Activated naive CD8-positive, alpha-beta T cell treated with anti-CD3 and anti-CD28 coated beads for 36 hours (primary cell): ENCODE results near the gene SULT2A1. TPM values are rescaled to one million over a fixed set of nuclear protein-coding genes. Genes with fewer than 3 reads are reported as not detected.
"Not testable (repeated sequence)": the region's sequence is repeated elsewhere in the genome, so short reads cannot be mapped to it uniquely, and the experiment has no call there.

ENCODE experiments used
- DNase-seq: peaks from one replicate; pipeline ENCODE4 v3.0.0; 2021
- H3K27ac Mint-ChIP-seq: one replicate; pipeline ENCODE4 v1.8.0; 2022; ENCODE audit warnings: mild to moderate bottlenecking, moderate library complexity, mixed read lengths
- H3K27me3 Mint-ChIP-seq: one replicate; pipeline ENCODE4 v1.8.0; 2022; ENCODE audit warnings: mild to moderate bottlenecking, mixed read lengths
- H3K36me3 Mint-ChIP-seq: one replicate; pipeline ENCODE4 v1.8.0; 2021; ENCODE audit warnings: mild to moderate bottlenecking, mixed read lengths
- H3K4me1 Mint-ChIP-seq: one replicate; pipeline ENCODE4 v1.8.0; 2021; ENCODE audit warnings: mixed read lengths
- H3K4me3 Mint-ChIP-seq: one replicate; pipeline ENCODE4 v1.8.0; 2022; ENCODE audit warnings: mild to moderate bottlenecking, moderate library complexity, mixed read lengths
- H3K9me3 Mint-ChIP-seq: one replicate; pipeline ENCODE4 v1.8.0; 2022; ENCODE audit warnings: mixed read lengths
- total RNA-seq, 2 experiments: library from RNA; stranded (reverse); gene quantifications; one replicate each; pipeline ENCODE4 v1.2.3, GENCODE V29; 2021

Gene SULT2A1, protein sequence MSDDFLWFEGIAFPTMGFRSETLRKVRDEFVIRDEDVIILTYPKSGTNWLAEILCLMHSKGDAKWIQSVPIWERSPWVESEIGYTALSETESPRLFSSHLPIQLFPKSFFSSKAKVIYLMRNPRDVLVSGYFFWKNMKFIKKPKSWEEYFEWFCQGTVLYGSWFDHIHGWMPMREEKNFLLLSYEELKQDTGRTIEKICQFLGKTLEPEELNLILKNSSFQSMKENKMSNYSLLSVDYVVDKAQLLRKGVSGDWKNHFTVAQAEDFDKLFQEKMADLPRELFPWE
- not detected for total RNA-seq

DNA sequence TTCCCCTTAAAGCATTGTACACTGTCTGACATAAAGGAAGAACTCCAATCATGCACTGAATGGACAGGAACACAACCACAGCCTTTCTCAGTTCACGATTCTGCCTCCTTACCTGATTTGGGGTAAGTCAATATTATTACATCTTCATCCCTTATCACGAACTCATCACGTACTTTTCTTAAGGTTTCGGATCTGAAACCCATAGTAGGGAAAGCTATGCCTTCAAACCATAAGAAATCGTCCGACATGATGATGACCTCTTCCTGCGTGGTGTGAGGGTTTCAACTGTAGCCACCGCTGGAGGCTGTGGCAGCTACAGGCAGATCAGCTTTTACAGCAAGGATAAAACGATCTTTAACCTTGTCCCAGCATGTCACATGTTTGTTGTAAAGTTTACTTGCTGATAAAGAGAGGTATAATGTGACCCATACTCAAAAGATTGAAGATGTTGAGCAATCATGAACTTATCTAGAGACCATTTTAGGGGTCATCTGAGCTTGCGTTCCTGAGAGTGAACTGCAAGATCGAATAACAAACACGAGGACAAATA, at the start of gene SULT2A1:
SULT2A1 (minus strand) TSS at position 306 of the 550 bp plus-strand sequence; CDS start at position 248, 58 bp downstream.
- Mint-ChIP-seq H3K27me3 (peaks cover 24% of the 10 kb centered on the region), H3K36me3 (no peaks in the 10 kb centered on the region), H3K27ac (no peak within 1 kb of the TSS), H3K4me3 (no peak within 1 kb of the TSS), H3K4me1 (no peaks in the 10 kb centered on the region), H3K9me3 (no peaks in the 10 kb centered on the region)
- no peak for DNase-seq

GRCh38 chr19:47928581-47928980, 42.5 kb upstream of the SULT2A1 start:
- not testable (repeated sequence) for H3K4me1 Mint-ChIP-seq, H3K4me3 Mint-ChIP-seq, H3K9me3 Mint-ChIP-seq, DNase-seq, H3K36me3 Mint-ChIP-seq, H3K27ac Mint-ChIP-seq, H3K27me3 Mint-ChIP-seq

DNA sequence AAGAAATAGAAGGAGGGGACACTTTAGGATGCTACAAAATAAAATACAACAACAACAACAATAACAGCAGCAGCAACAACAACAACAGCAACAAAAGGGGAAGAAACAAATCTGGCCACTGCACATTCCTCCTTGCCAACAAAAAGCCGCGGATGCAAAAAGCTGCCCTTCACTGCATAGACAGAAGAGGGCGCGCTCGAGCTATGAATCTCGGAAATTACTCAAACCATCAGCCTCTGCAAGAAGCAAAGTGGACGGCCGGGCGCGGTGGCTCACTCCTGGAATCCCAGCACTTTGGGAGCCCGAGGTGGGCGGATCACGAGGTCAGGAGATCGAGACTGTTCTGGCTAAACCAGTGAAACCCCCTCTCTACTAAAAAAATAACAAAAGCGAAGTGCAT, 34.0 kb upstream of the SULT2A1 start:
- not testable (repeated sequence) for H3K27me3 Mint-ChIP-seq, H3K27ac Mint-ChIP-seq, H3K36me3 Mint-ChIP-seq, H3K9me3 Mint-ChIP-seq, H3K4me3 Mint-ChIP-seq, H3K4me1 Mint-ChIP-seq
- DNase-seq = peak; percentile 98

- H3K9me3 Mint-ChIP-seq, H3K4me3 Mint-ChIP-seq, H3K27me3 Mint-ChIP-seq, DNase-seq, H3K36me3 Mint-ChIP-seq, H3K4me1 Mint-ChIP-seq, H3K27ac Mint-ChIP-seq: not testable (repeated sequence)
These were observed 24.1 kb upstream of the SULT2A1 start for GRCh38 chr19:47910191-47910590.

DNA sequence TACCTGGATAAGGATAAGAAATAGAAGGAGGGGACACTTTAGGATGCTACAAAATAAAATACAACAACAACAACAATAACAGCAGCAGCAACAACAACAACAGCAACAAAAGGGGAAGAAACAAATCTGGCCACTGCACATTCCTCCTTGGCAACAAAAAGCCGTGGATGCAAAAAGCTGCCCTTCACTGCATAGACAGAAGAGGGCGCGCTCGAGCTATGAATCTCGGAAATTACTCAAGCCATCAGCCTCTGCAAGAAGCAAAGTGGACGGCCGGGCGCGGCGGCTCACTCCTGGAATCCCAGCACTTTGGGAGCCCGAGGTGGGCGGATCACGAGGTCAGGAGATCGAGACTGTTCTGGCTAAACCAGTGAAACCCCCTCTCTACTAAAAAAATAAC, 23.2 kb upstream of the SULT2A1 start:
- H3K36me3 Mint-ChIP-seq, H3K4me3 Mint-ChIP-seq, H3K27ac Mint-ChIP-seq, H3K9me3 Mint-ChIP-seq, H3K27me3 Mint-ChIP-seq, H3K4me1 Mint-ChIP-seq: not testable (repeated sequence)
- DNase-seq = peak; percentile 81

DNA sequence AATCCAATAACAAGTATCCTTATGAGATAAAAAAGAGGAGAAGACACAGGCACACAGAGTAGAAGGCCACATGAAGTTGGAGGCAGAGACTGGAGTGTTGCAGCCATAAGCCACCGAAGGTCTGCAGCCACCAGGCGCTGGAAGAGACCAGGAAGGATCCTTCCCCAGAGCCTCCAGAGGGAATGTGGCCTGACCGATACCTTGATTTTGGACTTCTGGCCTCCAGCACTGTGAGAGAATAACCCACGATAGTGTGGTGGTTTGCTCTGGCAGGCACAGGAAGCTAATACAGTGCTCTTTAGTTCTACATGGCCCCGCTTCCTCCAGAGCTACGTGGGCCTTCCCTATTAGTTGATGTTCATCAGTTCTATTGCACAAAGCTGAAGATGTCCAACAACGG, 15.3 kb upstream of the SULT2A1 start:
- Mint-ChIP-seq H3K36me3 (no peaks in the 10 kb centered on the region), H3K27ac (no peak overlapping the region), H3K4me3 (no peak overlapping the region), H3K27me3 (peaks cover 8% of the 10 kb centered on the region), H3K9me3 (no peaks in the 10 kb centered on the region), H3K4me1 (no peaks in the 10 kb centered on the region)
- DNase-seq = no peak

- H3K9me3 Mint-ChIP-seq = no peaks in the 10 kb centered on the region
These were observed 13.2 kb upstream of the SULT2A1 start for GRCh38 chr19:47899335-47899734.

DNA sequence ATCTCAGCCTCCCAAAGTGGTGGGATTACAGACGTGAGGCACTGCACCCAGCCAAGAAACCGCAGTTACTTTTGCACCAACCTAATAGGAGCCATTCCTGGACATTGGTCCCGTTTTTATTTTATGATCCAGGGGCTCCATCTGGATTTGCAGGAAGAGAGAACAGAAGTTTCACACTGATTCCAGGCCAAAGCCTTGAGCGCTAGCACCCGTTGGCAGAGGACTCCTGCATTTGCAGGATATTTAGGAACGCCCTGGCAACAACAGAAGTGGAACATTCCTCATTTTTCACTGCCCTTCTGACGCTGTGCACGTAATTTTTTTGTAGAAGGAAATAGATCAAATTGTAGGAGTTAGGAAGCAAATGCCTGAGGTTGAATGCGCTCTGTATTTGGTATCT, 11.7 kb upstream of the SULT2A1 start:
- no peak overlapping the region for H3K27ac Mint-ChIP-seq
- H3K4me3 Mint-ChIP-seq = no peak overlapping the region
- H3K4me1 Mint-ChIP-seq = no peaks in the 10 kb centered on the region
- peaks cover 8% of the 10 kb centered on the region for H3K27me3 Mint-ChIP-seq
- H3K36me3 Mint-ChIP-seq = no peaks in the 10 kb centered on the region
- no peaks in the 10 kb centered on the region for H3K9me3 Mint-ChIP-seq
- no peak for DNase-seq

More at GRCh38 chr19:47899335-47899734, 13.2 kb upstream of the SULT2A1 start:
- Mint-ChIP-seq H3K36me3 (no peaks in the 10 kb centered on the region), H3K27me3 (peaks cover 8% of the 10 kb centered on the region), H3K4me3 (no peak overlapping the region), H3K4me1 (no peaks in the 10 kb centered on the region), H3K27ac (no peak overlapping the region)
- no peak for DNase-seq

- H3K4me1 Mint-ChIP-seq = no peaks in the 10 kb centered on the region
- H3K27me3 Mint-ChIP-seq = peaks cover 4% of the 10 kb centered on the region
- H3K4me3 Mint-ChIP-seq = no peak overlapping the region
- no peak overlapping the region for H3K27ac Mint-ChIP-seq
- DNase-seq = no peak
- H3K9me3 Mint-ChIP-seq = no peaks in the 10 kb centered on the region
- no peaks in the 10 kb centered on the region for H3K36me3 Mint-ChIP-seq
These were observed 10.7 kb upstream of the SULT2A1 start for GRCh38 chr19:47896773-47897172.

- no peaks in the 10 kb centered on the region for H3K36me3 Mint-ChIP-seq
- H3K27ac Mint-ChIP-seq = no peak overlapping the region
- no peaks in the 10 kb centered on the region for H3K9me3 Mint-ChIP-seq
- H3K4me3 Mint-ChIP-seq = no peak overlapping the region
- peaks cover 4% of the 10 kb centered on the region for H3K27me3 Mint-ChIP-seq
- DNase-seq = no peak
- no peaks in the 10 kb centered on the region for H3K4me1 Mint-ChIP-seq
These were observed 9.9 kb upstream of the SULT2A1 start for GRCh38 chr19:47896019-47896418.

DNA sequence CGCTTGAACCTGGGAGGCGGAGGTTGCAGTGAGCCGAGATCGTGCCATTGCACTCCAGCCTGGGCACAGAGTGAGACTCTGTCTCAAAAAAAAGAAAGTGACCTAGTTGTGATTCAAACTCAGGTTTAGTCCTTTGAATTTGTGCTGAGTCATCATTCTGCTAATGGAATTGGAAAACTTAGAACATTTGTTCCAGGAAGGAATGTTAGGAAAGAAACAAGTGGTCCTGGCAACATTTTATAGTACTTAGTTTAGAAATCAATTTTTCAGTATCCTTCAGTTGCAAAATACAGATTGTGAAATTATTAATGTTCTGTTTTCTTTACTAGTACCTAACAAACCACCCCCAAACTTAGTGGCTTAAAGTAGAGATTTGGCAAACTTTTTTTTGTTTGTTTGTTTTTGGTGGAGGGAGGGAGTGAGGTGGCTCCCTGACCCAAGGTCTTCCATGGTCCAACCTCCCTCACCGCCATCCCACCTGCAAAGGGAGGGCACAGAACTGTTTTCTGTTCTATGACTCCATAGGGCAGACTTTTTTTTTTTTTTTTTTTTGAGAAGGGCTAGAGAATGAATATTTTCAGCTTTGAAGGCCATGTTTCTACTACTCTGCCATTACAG, 9.2 kb upstream of the SULT2A1 start:
- no peaks in the 10 kb centered on the region for H3K36me3 Mint-ChIP-seq
- no peaks in the 10 kb centered on the region for H3K9me3 Mint-ChIP-seq
- H3K4me1 Mint-ChIP-seq = no peaks in the 10 kb centered on the region
- DNase-seq = no peak
- H3K27me3 Mint-ChIP-seq = no peaks in the 10 kb centered on the region
- no peak overlapping the region for H3K27ac Mint-ChIP-seq
- H3K4me3 Mint-ChIP-seq = no peak overlapping the region

DNA sequence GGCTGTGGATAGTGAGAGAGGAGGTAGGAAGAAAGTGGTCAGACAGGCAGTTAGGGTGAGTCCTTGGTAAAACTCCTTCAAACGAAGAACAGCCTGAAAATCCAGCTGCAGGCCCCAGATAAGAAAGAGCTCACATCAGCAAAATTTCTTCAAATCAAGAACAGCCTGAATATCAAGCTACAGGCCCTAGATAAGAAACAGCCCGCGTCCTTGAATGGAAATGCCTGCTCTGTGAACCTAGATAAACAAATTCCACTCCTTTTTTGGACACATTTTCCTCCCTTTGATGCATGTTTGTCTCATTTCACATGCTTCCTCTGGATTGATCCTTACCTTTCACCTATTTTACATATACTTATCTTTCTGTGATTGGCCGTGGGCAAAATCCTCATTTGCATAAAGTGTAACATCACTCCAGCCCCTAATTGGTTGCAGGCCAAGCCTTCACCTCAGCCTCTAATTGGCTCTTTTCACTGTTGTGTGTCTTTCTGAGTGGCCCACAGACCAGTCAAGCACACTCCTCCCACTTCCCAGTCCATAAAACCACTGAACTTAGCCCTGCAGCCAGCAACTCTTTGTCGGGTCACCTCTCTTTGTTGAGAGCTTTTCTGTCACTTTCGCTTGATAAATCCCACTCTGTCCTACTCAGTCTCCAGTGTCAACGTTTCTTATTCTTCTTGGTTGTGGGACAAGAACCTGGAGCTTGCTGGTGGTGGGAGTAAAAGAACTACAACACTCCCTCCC, 6.0 kb upstream of the SULT2A1 start:
- Mint-ChIP-seq H3K4me1 (no peaks in the 10 kb centered on the region), H3K27ac (no peak overlapping the region), H3K36me3 (no peaks in the 10 kb centered on the region), H3K9me3 (no peaks in the 10 kb centered on the region), H3K4me3 (no peak overlapping the region), H3K27me3 (peaks cover 8% of the 10 kb centered on the region)
- no peak for DNase-seq

GRCh38 chr19:47891622-47891922, 5.5 kb upstream of the SULT2A1 start:
- Mint-ChIP-seq H3K27me3 (peaks cover 8% of the 10 kb centered on the region), H3K4me3 (no peak overlapping the region), H3K9me3 (no peaks in the 10 kb centered on the region), H3K27ac (no peak overlapping the region), H3K4me1 (no peaks in the 10 kb centered on the region), H3K36me3 (no peaks in the 10 kb centered on the region)
- DNase-seq = no peak

DNA sequence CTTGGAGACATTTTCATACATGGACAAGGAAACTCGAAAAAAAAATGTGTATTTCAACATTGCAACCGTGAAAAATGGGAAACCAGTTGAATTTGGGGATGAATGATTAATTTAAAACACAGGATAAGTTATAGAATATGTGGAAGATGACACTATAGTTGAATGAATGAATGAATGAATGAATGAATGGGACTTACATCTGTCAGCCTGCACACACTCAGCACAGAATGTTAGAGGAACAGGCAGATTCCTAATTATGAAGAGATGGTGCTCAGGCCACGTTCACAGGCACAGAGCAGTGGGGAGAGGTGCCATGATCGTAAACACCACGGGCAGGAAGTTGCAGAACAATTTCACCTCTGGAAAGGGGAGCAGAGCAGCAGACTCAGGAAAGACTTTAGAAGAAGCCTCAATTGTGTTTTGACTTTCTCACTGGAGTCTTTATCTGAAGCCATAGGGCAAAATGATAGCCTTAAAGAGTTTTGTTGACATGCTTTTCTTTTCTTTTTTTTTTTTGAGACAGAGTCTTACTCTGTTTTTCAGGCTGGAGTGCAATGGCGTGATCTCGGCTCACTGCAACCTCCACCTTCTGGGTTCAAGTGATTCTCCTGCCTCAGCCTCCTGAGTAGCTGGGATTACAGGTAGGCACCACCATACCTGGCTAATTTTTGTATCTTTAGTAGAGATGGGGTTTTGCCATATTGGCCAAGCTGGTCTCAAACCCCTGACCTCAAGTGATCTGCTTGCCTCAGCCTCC, 4.9 kb upstream of the SULT2A1 start:
- Mint-ChIP-seq H3K9me3 (no peaks in the 10 kb centered on the region), H3K27ac (no peak overlapping the region), H3K4me1 (no peaks in the 10 kb centered on the region), H3K4me3 (no peak overlapping the region), H3K27me3 (peaks cover 8% of the 10 kb centered on the region), H3K36me3 (no peaks in the 10 kb centered on the region)
- DNase-seq = no peak

- H3K9me3 Mint-ChIP-seq = no peaks in the 10 kb centered on the region
- H3K36me3 Mint-ChIP-seq = no peaks in the 10 kb centered on the region
- H3K27ac Mint-ChIP-seq = no peak overlapping the region
- no peak overlapping the region for H3K4me3 Mint-ChIP-seq
- H3K27me3 Mint-ChIP-seq = peaks cover 24% of the 10 kb centered on the region
- DNase-seq = no peak
- H3K4me1 Mint-ChIP-seq = no peaks in the 10 kb centered on the region
These were observed 1.1 kb downstream of the SULT2A1 start for GRCh38 chr19:47885067-47885463.
